HepG2 (cell line): Measurements from ENCODE around the gene PARN. TPM values are rescaled to one million over a fixed set of nuclear protein-coding genes. Genes with fewer than 3 reads are reported as not detected.

Experiments used
- ARNT2 ChIP-seq: sonication (generic); formaldehyde crosslinking; IDR thresholded peaks from 2 replicates; pipeline ENCODE4 v1.8.0; 2022; ENCODE audit warnings: mild to moderate bottlenecking, low read depth, missing genetic modification reagents, moderate library complexity
- CAMTA2 ChIP-seq: sonication (generic); formaldehyde crosslinking; IDR thresholded peaks from 2 replicates; pipeline ENCODE4 v1.4.0; 2020; ENCODE audit warnings: mild to moderate bottlenecking, missing genetic modification reagents, borderline replicate concordance
- MIER2 ChIP-seq: IDR thresholded peaks from 2 replicates; pipeline ENCODE4 v1.6.1; 2016; ENCODE audit warnings: missing biosample characterization, missing genetic modification reagents
- MXD3 ChIP-seq: IDR thresholded peaks from 2 replicates; pipeline ENCODE4 v1.6.1; 2016; ENCODE audit warnings: mild to moderate bottlenecking, missing biosample characterization, missing genetic modification reagents
- NFRKB ChIP-seq: fragments of 450-650 bp; IDR thresholded peaks from 2 replicates; pipeline ENCODE4 v1.6.1; 2017
- NFYC ChIP-seq: IDR thresholded peaks from 2 replicates; pipeline ENCODE4 v1.6.1; 2016; ENCODE audit warnings: missing genetic modification reagents, missing compliant biosample characterization
- PHF21A ChIP-seq: sonication (generic); formaldehyde crosslinking; IDR thresholded peaks from 2 replicates; pipeline ENCODE4 v1.5.0; 2020; ENCODE audit warnings: mild to moderate bottlenecking, missing genetic modification reagents
- RELA ChIP-seq: sonication (generic); formaldehyde crosslinking; IDR thresholded peaks from 2 replicates; pipeline ENCODE4 v1.4.0; 2020; ENCODE audit warnings: missing genetic modification reagents
- SMAD3 ChIP-seq: sonication (generic); formaldehyde crosslinking; IDR thresholded peaks from 2 replicates; pipeline ENCODE4 v1.4.0; 2020; ENCODE audit warnings: missing genetic modification reagents
- SP5 ChIP-seq: IDR thresholded peaks from 2 replicates; pipeline ENCODE4 v1.6.1; 2016; ENCODE audit warnings: low read depth, borderline replicate concordance
- ZBTB34 ChIP-seq: sonication (generic); formaldehyde crosslinking; IDR thresholded peaks from 2 replicates; pipeline ENCODE4 v1.8.0; 2022; ENCODE audit warnings: mild to moderate bottlenecking, missing genetic modification reagents
- ZFAT ChIP-seq: sonication (generic); formaldehyde crosslinking; conservative IDR thresholded peaks from 2 replicates; pipeline ENCODE4 v1.8.1; 2023; ENCODE audit warnings: missing genetic modification reagents, inconsistent platforms
- ZFX ChIP-seq: sonication (generic); formaldehyde crosslinking; IDR thresholded peaks from 2 replicates; pipeline ENCODE4 v1.4.0; 2020; ENCODE audit warnings: mild to moderate bottlenecking, low read depth, missing genetic modification reagents, moderate library complexity
- ZMYM3 ChIP-seq: sonication (generic); formaldehyde crosslinking; IDR thresholded peaks from 2 replicates; pipeline ENCODE4 v1.5.1; 2020; ENCODE audit warnings: mild to moderate bottlenecking, missing genetic modification reagents
- ZNF18 ChIP-seq: sonication (generic); formaldehyde crosslinking; IDR thresholded peaks from 2 replicates; pipeline ENCODE4 v1.8.0; 2022; ENCODE audit warnings: mild to moderate bottlenecking, missing genetic modification reagents; ENCODE audit not compliant: insufficient replicate concordance
- ZNF232 ChIP-seq: sonication (generic); formaldehyde crosslinking; IDR thresholded peaks from 2 replicates; pipeline ENCODE4 v1.4.0; 2020; ENCODE audit warnings: missing genetic modification reagents, borderline replicate concordance
- ZNF274 ChIP-seq: sonication (generic); formaldehyde crosslinking; IDR thresholded peaks from 2 replicates; pipeline ENCODE4 v1.5.1; 2020; ENCODE audit warnings: mild to moderate bottlenecking, missing genetic modification reagents
- ZNF343 ChIP-seq: sonication (generic); formaldehyde crosslinking; IDR thresholded peaks from 2 replicates; pipeline ENCODE4 v1.4.0; 2020; ENCODE audit warnings: mild to moderate bottlenecking, missing genetic modification reagents
- ZNF572 ChIP-seq: sonication (generic); formaldehyde crosslinking; IDR thresholded peaks from 2 replicates; pipeline ENCODE4 v1.5.1; 2020; ENCODE audit warnings: mild to moderate bottlenecking, missing genetic modification reagents
- ZNF800 ChIP-seq: sonication (generic); formaldehyde crosslinking; IDR thresholded peaks from 2 replicates; pipeline ENCODE4 v1.4.0; 2020; ENCODE audit warnings: missing genetic modification reagents
- ZSCAN20 ChIP-seq: sonication (generic); formaldehyde crosslinking; IDR thresholded peaks from 2 replicates; pipeline ENCODE4 v1.4.0; 2020; ENCODE audit warnings: missing genetic modification reagents, mild to moderate bottlenecking, borderline replicate concordance
- polyA plus RNA-seq, 8 experiments: library from polyadenylated mRNA; depleted of rRNA in 3 of 8; stranded (reverse) in 7 of 8; unstranded in 1 of 8; fragments of >200 nt; fragmentation: Illumina TruSeq in 4 of 8; extraction: Trizol in 4 of 8; gene quantifications; 2 replicates each; pipeline versions ENCODE4 v1.2.1 to v1.2.3, GENCODE V29; 2011 to 2016; ENCODE audit warnings: low read depth in 4 of 8, missing spikeins in 1 of 8, mixed read lengths in 1 of 8; ENCODE audit not compliant: insufficient read depth in 1 of 8
- total RNA-seq, 5 experiments: library from RNA; depleted of rRNA; stranded (reverse); fragments of >200 nt; fragmentation: Illumina TruSeq; extraction: Trizol; gene quantifications; 2 replicates each; pipeline ENCODE4 v1.2.3, GENCODE V29; 2016; ENCODE audit warnings: low read depth in 1 of 5

PARN gene
- total and polyA plus RNA-seq, 2 of the 13 experiments (the other 11 are each of a cell fraction or from before 2014, with no cell fraction given) = 13.3 to 47.6 TPM

GRCh38 chr16:14486520-14487303 is 143.3 kb downstream of the PARN start (continued):
- no peak; the same call in 1 of the 2 replicates for TF ChIP-seq ZBTB34 (CRISPR knock-in tag)
- peak; percentile 20; the same call in 1 of the 2 replicates for TF ChIP-seq MIER2 (CRISPR knock-in tag)
- peak; percentile 65; the same call in 1 of the 2 replicates for TF ChIP-seq ZNF274 (CRISPR knock-in tag)
- TF ChIP-seq ZMYM3 (CRISPR knock-in tag) = peak; percentile 46; the same call in 1 of the 2 replicates
- TF ChIP-seq CAMTA2 (CRISPR knock-in tag) = no peak
- peak; percentile 92 for TF ChIP-seq ARNT2 (CRISPR knock-in tag)
- TF ChIP-seq ZFAT (CRISPR knock-in tag) = no peak; the same call in 1 of the 2 replicates
- TF ChIP-seq ZNF800 (CRISPR knock-in tag) = peak; percentile 60; the same call in 1 of the 2 replicates
- no peak for TF ChIP-seq ZNF343 (CRISPR knock-in tag)
- TF ChIP-seq MXD3 (CRISPR knock-in tag) = 0 out of 2 replicates have a peak, but pooled peaks have one; percentile 56
- no peak for TF ChIP-seq NFRKB
- TF ChIP-seq ZNF572 (CRISPR knock-in tag) = 0 out of 2 replicates have a peak, but pooled peaks have one; percentile 75
- TF ChIP-seq SP5 (CRISPR knock-in tag) = peak; percentile 95
- TF ChIP-seq PHF21A (CRISPR knock-in tag) = peak; percentile 89; the same call in 1 of the 2 replicates
- TF ChIP-seq ZFX (CRISPR knock-in tag) = peak; percentile 79
- peak; percentile 44 for TF ChIP-seq NFYC (CRISPR knock-in tag)
- TF ChIP-seq SMAD3 (CRISPR knock-in tag) = peak; percentile 89
- peak; percentile 93; the same call in 1 of the 2 replicates for TF ChIP-seq ZSCAN20 (CRISPR knock-in tag)
- peak; percentile 61 for TF ChIP-seq ZNF18 (CRISPR knock-in tag)
- TF ChIP-seq RELA (CRISPR knock-in tag) = 0 out of 2 replicates have a peak, but pooled peaks have one; percentile 45
- TF ChIP-seq ZNF232 (CRISPR knock-in tag) = peak; percentile 92; the same call in 1 of the 2 replicates
